ENCODE measurements around the gene ACP1. TPM values are rescaled to one million over a fixed set of nuclear protein-coding genes. Genes with fewer than 3 reads are reported as not detected.

The ACP1 gene
- total and polyA plus RNA-seq, 9 donors, result 59.1 to 89.0 (median 70.8) TPM

DNA sequence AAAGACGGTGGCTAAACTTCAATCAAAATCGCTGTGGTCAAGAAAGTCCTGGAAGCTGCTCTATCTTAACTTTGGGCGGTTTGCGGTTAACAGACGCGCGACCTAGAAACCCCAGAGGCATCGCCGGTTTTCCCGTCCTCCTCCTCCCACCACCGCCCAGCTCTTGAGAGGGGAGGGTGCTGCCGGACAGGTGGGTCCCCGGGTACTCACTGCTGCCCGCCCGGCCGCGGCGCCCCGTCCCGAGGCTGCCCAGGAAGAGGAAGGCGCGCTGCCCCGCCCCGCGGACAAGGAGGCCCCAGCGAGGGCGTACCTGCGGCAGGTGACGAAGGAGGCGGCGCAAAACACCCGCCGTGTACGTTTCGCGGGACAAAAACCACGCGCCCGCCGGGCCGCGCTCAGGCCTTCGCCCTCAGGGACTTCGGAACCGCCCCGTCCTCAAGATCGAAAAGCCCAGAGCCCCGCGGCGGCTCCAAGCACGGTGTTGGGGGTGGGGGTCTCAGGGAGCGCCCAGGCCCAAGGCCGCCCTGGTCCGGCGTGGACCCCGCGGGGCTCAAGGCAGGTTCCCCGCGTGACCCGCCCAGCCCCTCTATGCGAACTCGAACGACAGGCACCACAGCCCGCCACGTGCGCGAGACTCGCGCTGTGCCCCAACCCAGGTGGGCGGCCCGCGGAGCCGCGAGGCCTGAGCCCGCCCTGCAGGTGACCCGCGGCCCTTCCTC is 814 bp upstream of the ACP1 start, which contains the start of gene SH3YL1:
Gene SH3YL1 (minus strand): TSS at position 259 of the 719 bp plus-strand sequence. CDS start 48 bp downstream, at position 211.
- Histone ChIP-seq H3K36me3 (no peaks in the 10 kb centered on the region), H3K27ac (peak within 1 kb of the TSS; percentile 45 to 52), H3K4me1 (ENCODE audit: insufficient read depth) (peaks cover 12% of the 10 kb centered on the region), H3K9me3 (no peaks in the 10 kb centered on the region), H3K4me3 (peak within 1 kb of the TSS; percentile 88), H3K27me3 (no peaks in the 10 kb centered on the region)
- TF ChIP-seq POLR2A (IDR thresholded peaks at IDR 0.05) (no peak), EP300 (IDR thresholded peaks at IDR 0.05) (no peak)
- TF ChIP-seq, protein P1, sequence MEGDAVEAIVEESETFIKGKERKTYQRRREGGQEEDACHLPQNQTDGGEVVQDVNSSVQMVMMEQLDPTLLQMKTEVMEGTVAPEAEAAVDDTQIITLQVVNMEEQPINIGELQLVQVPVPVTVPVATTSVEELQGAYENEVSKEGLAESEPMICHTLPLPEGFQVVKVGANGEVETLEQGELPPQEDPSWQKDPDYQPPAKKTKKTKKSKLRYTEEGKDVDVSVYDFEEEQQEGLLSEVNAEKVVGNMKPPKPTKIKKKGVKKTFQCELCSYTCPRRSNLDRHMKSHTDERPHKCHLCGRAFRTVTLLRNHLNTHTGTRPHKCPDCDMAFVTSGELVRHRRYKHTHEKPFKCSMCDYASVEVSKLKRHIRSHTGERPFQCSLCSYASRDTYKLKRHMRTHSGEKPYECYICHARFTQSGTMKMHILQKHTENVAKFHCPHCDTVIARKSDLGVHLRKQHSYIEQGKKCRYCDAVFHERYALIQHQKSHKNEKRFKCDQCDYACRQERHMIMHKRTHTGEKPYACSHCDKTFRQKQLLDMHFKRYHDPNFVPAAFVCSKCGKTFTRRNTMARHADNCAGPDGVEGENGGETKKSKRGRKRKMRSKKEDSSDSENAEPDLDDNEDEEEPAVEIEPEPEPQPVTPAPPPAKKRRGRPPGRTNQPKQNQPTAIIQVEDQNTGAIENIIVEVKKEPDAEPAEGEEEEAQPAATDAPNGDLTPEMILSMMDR (IDR thresholded peaks at IDR 0.05), result no peak
- WGBS, 3 donors, result 0 to 2% (median 1%) methylated on average over 44 to 77 of the region's 77 CpGs
- peak; percentile 34 to 69 (median 46) for DNase-seq
- intact Hi-C loops (cut with DNase I), result no loop called here

DNA sequence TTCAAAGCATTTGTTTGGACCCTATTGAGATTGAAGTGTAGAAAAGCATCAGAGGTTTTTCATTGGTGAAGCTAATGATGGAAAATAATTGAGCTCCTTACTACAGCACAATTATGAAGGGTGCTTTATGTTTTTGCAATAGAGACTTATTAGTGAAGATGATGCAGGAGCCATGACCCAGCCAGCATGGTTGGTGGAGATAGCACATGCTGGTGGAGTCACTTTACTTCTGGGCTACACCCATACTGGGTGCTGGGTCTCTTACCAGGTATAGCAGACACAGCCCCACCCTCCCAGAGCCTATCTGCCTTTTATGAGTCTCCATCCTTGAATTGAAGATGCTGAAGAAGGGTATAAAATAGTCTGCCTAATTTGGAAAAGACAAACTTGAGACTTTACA is 3.6 kb downstream of the ACP1 start:
- H3K36me3 ChIP-seq, result no peaks in the 10 kb centered on the region
- H3K4me1 ChIP-seq (ENCODE audit: insufficient read depth), result peaks cover 17% of the 10 kb centered on the region
- no peak overlapping the region for H3K27ac ChIP-seq
- no peak overlapping the region for H3K4me3 ChIP-seq
- intact Hi-C loops (cut with DNase I), result no loop called here
- no peaks in the 10 kb centered on the region for H3K27me3 ChIP-seq
- no peak for TF ChIP-seq EP300 (IDR thresholded peaks at IDR 0.05)
- TF ChIP-seq POLR2A (IDR thresholded peaks at IDR 0.05), result no peak
- TF ChIP-seq, protein P1 (IDR thresholded peaks at IDR 0.05), result no peak
- no peaks in the 10 kb centered on the region for H3K9me3 ChIP-seq
- DNase-seq, result no peak

DNA sequence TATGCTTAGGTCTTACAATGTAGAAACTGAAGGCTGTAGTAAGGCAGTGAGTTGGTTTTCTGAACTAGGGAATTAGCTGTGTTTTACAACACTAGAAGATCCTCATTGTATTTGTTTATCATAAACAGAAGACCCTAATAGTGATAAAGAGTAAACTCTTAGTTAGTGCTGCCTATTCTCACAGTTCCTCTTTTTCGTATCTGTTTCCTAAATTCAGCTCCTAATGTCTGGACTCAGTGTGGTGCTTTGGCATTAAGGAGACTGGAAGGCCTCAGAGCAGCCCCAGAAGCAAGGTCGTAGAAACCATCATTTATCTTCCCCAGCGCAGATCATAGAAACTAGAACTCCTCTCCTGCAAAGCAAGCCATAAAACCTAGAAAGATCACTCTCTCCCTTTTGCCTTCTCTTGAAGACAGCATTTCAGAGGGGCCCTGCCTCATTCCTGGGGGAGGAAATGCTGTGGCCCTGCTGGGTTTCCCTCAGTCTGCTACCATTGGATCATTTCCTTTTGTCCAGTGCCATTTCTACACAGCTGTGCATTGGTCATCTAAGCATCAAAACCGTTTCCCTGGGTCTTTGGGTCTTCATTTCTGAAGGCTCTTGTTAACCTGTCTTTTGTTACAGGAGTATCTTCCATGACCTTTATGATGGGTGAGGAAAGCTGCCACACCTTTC is 4.7 kb downstream of the ACP1 start:
- Histone ChIP-seq H3K4me1 (ENCODE audit: insufficient read depth) (peaks cover 15% of the 10 kb centered on the region), H3K27ac (no peak overlapping the region), H3K36me3 (no peaks in the 10 kb centered on the region), H3K4me3 (no peak overlapping the region), H3K9me3 (no peaks in the 10 kb centered on the region), H3K27me3 (no peaks in the 10 kb centered on the region)
- DNase-seq, result no peak
- WGBS, 3 donors, result 67 to 77% (median 72%) methylated on average over 4 of the region's 4 CpGs
- no peak for TF ChIP-seq EP300 (IDR thresholded peaks at IDR 0.05)
- TF ChIP-seq, protein P1 (IDR thresholded peaks at IDR 0.05), result no peak
- TF ChIP-seq POLR2A (IDR thresholded peaks at IDR 0.05), result no peak
- intact Hi-C loops (cut with DNase I), result no loop called here

DNA sequence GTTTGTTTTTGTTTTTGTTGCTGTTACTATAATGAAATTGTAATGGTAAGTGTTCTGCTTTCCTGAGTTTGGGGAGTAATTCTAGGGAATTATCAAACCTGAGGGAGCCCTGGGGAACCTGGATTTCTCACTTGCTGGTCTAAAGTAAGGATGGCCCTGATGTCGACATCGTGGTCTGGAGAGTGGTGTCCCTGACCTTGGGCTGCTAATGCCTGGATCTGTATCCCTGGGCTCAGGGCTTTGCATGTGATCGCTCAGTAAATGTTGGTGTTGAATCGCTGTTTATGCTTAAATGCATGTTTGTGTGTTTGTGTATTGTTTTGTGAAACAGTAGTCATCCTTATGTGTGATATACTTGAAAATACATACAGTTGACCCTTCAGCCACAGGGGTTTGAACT is 6.1 kb downstream of the ACP1 start:
- Histone ChIP-seq H3K27ac (no peak overlapping the region), H3K4me3 (no peak overlapping the region), H3K9me3 (no peaks in the 10 kb centered on the region), H3K4me1 (ENCODE audit: insufficient read depth) (peaks cover 12% of the 10 kb centered on the region), H3K36me3 (no peaks in the 10 kb centered on the region), H3K27me3 (no peaks in the 10 kb centered on the region)
- 89 to 91% (median 91%) methylated on average over 4 of the region's 4 CpGs for WGBS, 3 donors
- TF ChIP-seq, protein P1 (IDR thresholded peaks at IDR 0.05), result no peak
- TF ChIP-seq EP300 (IDR thresholded peaks at IDR 0.05), result no peak
- TF ChIP-seq POLR2A (IDR thresholded peaks at IDR 0.05), result no peak
- intact Hi-C loops (cut with DNase I), result no loop called here
- DNase-seq, result no peak
